Fibroblast of the aortic adventitia (primary cell): ENCODE results near the gene SPON1. TPM values are rescaled to one million over a fixed set of nuclear protein-coding genes. Genes with fewer than 3 reads are reported as not detected.

Source experiments
- DNase-seq: peaks from one replicate; pipeline ENCODE4 v3.0.0-alpha.2; 2010; ENCODE audit warnings: low read depth
- H3K4me3 ChIP-seq: 2 replicates; pipeline ENCODE4 v1.5.1; 2011; ENCODE audit warnings: low read depth, mild to moderate bottlenecking, control low read depth, low read length, moderate library complexity
- CTCF ChIP-seq: IDR thresholded peaks from 2 replicates; pipeline ENCODE4 v1.5.1; 2011; ENCODE audit warnings: mild to moderate bottlenecking, low read length, control low read depth, inconsistent platforms; ENCODE audit not compliant: insufficient read depth
- total RNA-seq: library from RNA; depleted of rRNA; stranded (reverse); fragments of >200 nt; gene quantifications from 2 replicates; pipeline ENCODE4 v1.2.3, GENCODE V29; 2012; ENCODE audit warnings: low replicate concordance

The SPON1 gene
- 3.5 and 42.9 TPM in 2 replicates for total RNA-seq

GRCh38 chr11:13962562-13963168 lies at the start of gene SPON1:
Gene SPON1 (plus strand): TSS chr11:13962723. CDS start chr11:13962905, 182 bp downstream.
- DNase-seq, result peak; percentile 13
- TF ChIP-seq CTCF, result no peak
- peak within 1 kb of the TSS; percentile 37 for H3K4me3 ChIP-seq

GRCh38 chr11:13917264-13917663 lies 45.3 kb upstream of the SPON1 start:
- no peak overlapping the region for H3K4me3 ChIP-seq
- DNase-seq, result no peak
- no peak for TF ChIP-seq CTCF

DNA sequence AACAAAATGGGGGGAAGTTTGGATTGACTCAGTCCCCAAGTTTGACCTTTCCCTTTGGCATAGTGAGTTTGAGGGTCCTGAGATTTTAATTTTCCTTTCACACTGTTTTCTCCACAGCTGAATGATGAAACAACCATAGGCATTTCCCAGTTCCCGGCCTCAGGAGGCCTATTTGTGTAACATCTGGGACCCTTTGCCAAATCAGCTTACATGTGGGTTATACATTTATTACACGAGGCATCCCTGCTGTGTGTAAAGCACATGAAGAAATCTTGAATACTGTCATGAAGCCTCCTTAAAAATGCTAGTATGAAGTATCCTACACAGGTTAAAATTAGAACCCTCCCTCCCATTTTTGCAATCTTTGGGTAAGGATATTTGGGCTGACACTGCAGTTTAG lies 44.6 kb upstream of the SPON1 start:
- DNase-seq, result no peak
- no peak overlapping the region for H3K4me3 ChIP-seq
- TF ChIP-seq CTCF, result no peak

- H3K4me3 ChIP-seq, result no peak overlapping the region
- no peak for TF ChIP-seq CTCF
- no peak for DNase-seq
These were observed 41.8 kb upstream of the SPON1 start for GRCh38 chr11:13920756-13921155.

- TF ChIP-seq CTCF, result no peak
- no peak for DNase-seq
- no peak overlapping the region for H3K4me3 ChIP-seq
These were observed 41.0 kb upstream of the SPON1 start for GRCh38 chr11:13921545-13921944.

GRCh38 chr11:13923182-13923581 lies 39.3 kb upstream of the SPON1 start:
- no peak for DNase-seq
- no peak overlapping the region for H3K4me3 ChIP-seq
- no peak for TF ChIP-seq CTCF
